H1 (cell line): ENCODE measurements around the gene ADCY5.

Experiments
- CBX8 ChIP-seq: fragments of 300-800, 300-1000 bp; sonication (generic); IDR thresholded peaks from 2 replicates; pipeline ENCODE4 v1.7.1; 2016; ENCODE audit warnings: low read depth, low read length, borderline replicate concordance
- CEBPB ChIP-seq: IDR thresholded peaks from 2 replicates; pipeline ENCODE4 v1.6.1; 2012; ENCODE audit warnings: low read depth, low read length
- CREB1 ChIP-seq: IDR thresholded peaks from 2 replicates; pipeline ENCODE4 v1.6.1; 2012; ENCODE audit warnings: inconsistent platforms
- CTCF ChIP-seq, 3 experiments: IDR thresholded peaks; 1 replicate in 2 of 3; 2 replicates in 1 of 3; pipeline versions ENCODE4 v1.5.1 to v1.6.1; 2011; ENCODE audit warnings: low read length in 3 of 3, mild to moderate bottlenecking in 3 of 3, inconsistent platforms in 2 of 3, low read depth in 1 of 3, moderate library complexity in 1 of 3; ENCODE audit not compliant: insufficient read depth in 1 of 3; ENCODE audit errors: control extremely low read depth in 1 of 3
- EP300 ChIP-seq, 2 experiments: IDR thresholded peaks; 1 replicate in 1 of 2; 2 replicates in 1 of 2; pipeline ENCODE4 v1.6.1; 2011 to 2012; ENCODE audit warnings: low read depth in 2 of 2, low read length in 2 of 2, mild to moderate bottlenecking in 2 of 2, borderline replicate concordance in 1 of 2, inconsistent platforms in 1 of 2, moderate library complexity in 1 of 2
- EZH2 ChIP-seq: fragments of 200-600 bp; sonication (generic); IDR thresholded peaks from 2 replicates; pipeline ENCODE4 v1.7.1; 2012; ENCODE audit warnings: low read depth, mild to moderate bottlenecking, moderate library complexity, low read length, inconsistent platforms; ENCODE audit not compliant: severe bottlenecking
- POLR2A ChIP-seq, 2 experiments: IDR thresholded peaks; 1 replicate in 1 of 2; 2 replicates in 1 of 2; pipeline ENCODE4 v1.6.1; 2011; ENCODE audit warnings: low read depth in 2 of 2, low read length in 2 of 2, mild to moderate bottlenecking in 2 of 2; ENCODE audit errors: control extremely low read depth in 1 of 2
- SP1 ChIP-seq: IDR thresholded peaks from 2 replicates; pipeline ENCODE4 v1.6.1; 2011; ENCODE audit warnings: low read depth, low read length
- TAF1 ChIP-seq: IDR thresholded peaks from 2 replicates; pipeline ENCODE4 v1.6.1; 2011; ENCODE audit warnings: mild to moderate bottlenecking, low read depth, low read length
- TF ChIP-seq, protein P1 (sequence below): IDR thresholded peaks from 2 replicates; pipeline ENCODE4 v1.6.1; 2012; ENCODE audit warnings: inconsistent platforms

- no peak for TF ChIP-seq EZH2
- TF ChIP-seq CTCF (IDR thresholded peaks at IDR 0.05; ENCODE audit: control extremely low read depth in 1 of 3, insufficient read depth in 1 of 3, low read depth in 1 of 3, low read length in 3 of 3): peak; percentile 47 to 76 (median 63)
- no peak for TF ChIP-seq CREB1
- TF ChIP-seq, protein P1, sequence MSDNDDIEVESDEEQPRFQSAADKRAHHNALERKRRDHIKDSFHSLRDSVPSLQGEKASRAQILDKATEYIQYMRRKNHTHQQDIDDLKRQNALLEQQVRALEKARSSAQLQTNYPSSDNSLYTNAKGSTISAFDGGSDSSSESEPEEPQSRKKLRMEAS: no peak
- no peak for TF ChIP-seq POLR2A (IDR thresholded peaks at IDR 0.05; ENCODE audit: control extremely low read depth in 1 of 2, low read depth in 2 of 2, low read length in 2 of 2)
- no peak for TF ChIP-seq CBX8
- no peak for TF ChIP-seq EP300 (IDR thresholded peaks at IDR 0.05; ENCODE audit: borderline replicate concordance in 1 of 2, low read depth in 2 of 2, low read length in 2 of 2)
- TF ChIP-seq SP1: no peak
- TF ChIP-seq TAF1: no peak
- no peak for TF ChIP-seq CEBPB
Measured at GRCh38 chr3:123412076-123412475, 36.8 kb downstream of the ADCY5 start.
